Measurements from ENCODE around the gene MYH7.

The MYH7 gene

GRCh38 chr14:23470947-23471346, 35.5 kb upstream of the MYH7 start:
- no peak for TF ChIP-seq CTCF (conservative IDR thresholded peaks at IDR 0.05; ENCODE audit: low read length)
- no peak overlapping the region for H3K4me3 ChIP-seq (ENCODE audit: low read length)
- no peak for DNase-seq (ENCODE audit: low read depth)

GRCh38 chr14:23469906-23470403, 34.5 kb upstream of the MYH7 start:
- no peak for TF ChIP-seq CTCF (conservative IDR thresholded peaks at IDR 0.05; ENCODE audit: low read length)
- no peak for DNase-seq (ENCODE audit: low read depth)
- H3K4me3 ChIP-seq (ENCODE audit: low read length): peak overlapping the region; percentile 81

DNA sequence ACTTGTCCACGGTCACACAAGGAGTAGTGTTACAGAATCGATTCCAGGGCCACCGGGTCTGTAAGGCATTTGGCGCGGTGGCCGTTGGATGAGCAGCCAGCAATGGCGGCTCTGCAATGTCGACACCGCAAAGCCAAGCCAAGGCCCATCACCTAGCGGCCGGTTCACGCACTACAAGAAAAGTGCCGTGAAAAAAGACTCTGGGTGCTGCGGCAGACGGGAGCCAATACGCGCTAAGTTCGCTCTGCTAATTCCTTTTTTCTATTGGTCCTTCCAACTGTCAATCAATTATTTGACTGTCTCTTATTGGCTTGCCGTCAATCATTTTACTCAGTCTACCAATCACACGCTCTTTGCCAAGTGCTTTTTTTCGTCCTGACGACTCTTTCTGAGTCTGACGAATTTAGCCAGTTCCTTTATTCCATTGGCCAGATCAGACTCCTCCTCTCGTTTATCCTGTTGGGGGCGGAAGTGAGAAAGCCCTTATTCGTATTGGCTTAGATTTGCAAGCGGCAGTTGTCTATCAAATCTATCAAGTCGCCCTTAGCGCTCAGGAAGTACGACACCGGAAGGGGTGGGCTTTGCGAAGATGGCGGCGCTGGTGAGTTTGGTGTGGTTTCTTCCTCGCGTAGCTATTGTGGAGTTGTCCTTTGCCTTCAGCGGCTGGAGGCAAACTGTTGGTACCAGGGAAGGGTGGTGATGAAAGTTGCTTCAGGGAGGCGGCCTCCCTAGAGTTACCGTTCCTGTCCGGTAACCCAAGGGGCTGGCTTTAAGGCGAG, 33.9 kb upstream of the MYH7 start, which contains the start of gene NGDN:
NGDN (plus strand) TSS at position 577 of the 779 bp plus-strand sequence; CDS start at position 590, 13 bp downstream.
- H3K4me3 ChIP-seq (ENCODE audit: low read length): peak within 1 kb of the TSS; percentile 81
- TF ChIP-seq CTCF (conservative IDR thresholded peaks at IDR 0.05; ENCODE audit: low read length): peak; percentile 76
- DNase-seq (ENCODE audit: low read depth): peak; percentile 100

DNA sequence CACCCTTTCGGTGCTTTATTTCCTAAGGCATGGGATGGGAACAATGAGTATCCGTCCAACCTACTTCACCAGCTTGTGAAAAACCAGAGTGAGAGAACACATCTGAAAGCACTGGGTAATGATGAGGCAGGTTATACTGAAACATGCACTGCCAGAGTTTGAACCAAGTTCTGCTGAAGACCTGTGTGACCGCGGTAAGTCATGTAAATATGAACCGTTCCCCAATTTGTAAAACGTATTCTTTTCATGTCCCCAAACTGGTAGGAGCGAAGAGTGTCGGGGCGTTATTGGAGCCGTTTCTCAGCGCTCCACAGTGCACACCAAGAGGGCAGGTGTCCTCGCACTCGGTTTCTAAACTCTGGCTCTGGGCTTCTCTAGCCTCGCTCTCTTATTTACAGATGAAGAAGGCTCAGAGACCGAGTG, 33.3 kb upstream of the MYH7 start:
- H3K4me3 ChIP-seq (ENCODE audit: low read length): peak overlapping the region; percentile 81
- DNase-seq (ENCODE audit: low read depth): no peak
- TF ChIP-seq CTCF (conservative IDR thresholded peaks at IDR 0.05; ENCODE audit: low read length): no peak

GRCh38 chr14:23465261-23465660, 29.8 kb upstream of the MYH7 start:
- no peak for TF ChIP-seq CTCF (conservative IDR thresholded peaks at IDR 0.05; ENCODE audit: low read length)
- no peak overlapping the region for H3K4me3 ChIP-seq (ENCODE audit: low read length)
- DNase-seq (ENCODE audit: low read depth): no peak

DNA sequence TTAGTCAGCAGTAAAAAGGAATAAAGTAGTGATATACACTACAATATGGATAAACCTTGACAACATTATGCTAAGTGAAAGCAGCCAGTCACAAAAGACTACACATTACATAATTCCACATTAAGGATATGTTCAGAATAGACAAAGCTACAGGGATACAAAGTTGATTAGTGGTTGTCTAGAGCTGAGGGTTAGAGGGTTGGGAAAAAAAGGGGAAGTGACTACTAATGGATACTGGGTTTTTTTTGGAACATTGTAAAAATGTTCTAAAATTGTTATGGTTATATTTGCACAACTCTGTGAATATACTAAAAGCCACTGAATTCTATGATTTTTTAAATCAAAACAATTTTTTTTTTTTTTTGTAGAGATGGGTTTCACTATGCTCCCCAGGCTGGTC, 29.2 kb upstream of the MYH7 start:
- no peak for TF ChIP-seq CTCF (conservative IDR thresholded peaks at IDR 0.05; ENCODE audit: low read length)
- H3K4me3 ChIP-seq (ENCODE audit: low read length): no peak overlapping the region
- no peak for DNase-seq (ENCODE audit: low read depth)

DNA sequence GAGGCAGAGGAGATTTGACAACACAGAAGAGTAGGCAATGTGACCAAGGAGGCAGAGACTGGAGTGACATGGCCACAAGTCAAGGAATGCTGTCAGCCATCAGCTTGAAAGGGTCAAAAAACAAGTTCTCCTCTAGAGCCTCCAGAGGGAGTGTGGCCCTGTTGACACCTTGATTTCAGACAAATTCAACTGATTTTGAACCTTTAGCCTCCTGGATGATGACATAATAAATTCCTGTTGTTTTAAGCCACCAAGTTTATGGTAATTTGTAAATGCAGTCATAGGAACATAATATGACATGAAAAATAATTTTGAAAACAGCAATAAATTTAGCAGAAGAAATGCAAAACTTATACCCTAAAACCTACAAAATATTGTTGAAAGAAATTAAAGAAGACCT, 25.5 kb upstream of the MYH7 start:
- no peak overlapping the region for H3K4me3 ChIP-seq (ENCODE audit: low read length)
- TF ChIP-seq CTCF (conservative IDR thresholded peaks at IDR 0.05; ENCODE audit: low read length): no peak
- DNase-seq (ENCODE audit: low read depth): no peak

All from AG10803 (cell line).